Ureter (tissue), 1 donor: Measurements from ENCODE around the gene SULT4A1. TPM values are rescaled to one million over a fixed set of nuclear protein-coding genes. Genes with fewer than 3 reads are reported as not detected.

Experiments used
- DNase-seq: peaks from one replicate; pipeline ENCODE4 v3.0.0-alpha.2; 2020; ENCODE audit warnings: low spot score
- total RNA-seq: library from RNA; stranded (reverse); gene quantifications from one replicate; pipeline ENCODE4 v1.2.4, GENCODE V29; 2023
- donor health status: DM: yes; HTN: yes; CAD: no.

The SULT4A1 gene
- total RNA-seq, 1 donor from 2014 or later = 1.8 TPM

GRCh38 chr22:43812149-43812842 is 50.0 kb downstream of the SULT4A1 start, which contains the start of gene EFCAB6:
Gene EFCAB6, minus strand, starts transcription at chr22:43812305. Its CDS starts 29,987 bp downstream, at chr22:43782318.
- peak; percentile 95 for DNase-seq

- DNase-seq = no peak
These were observed 50.5 kb downstream of the SULT4A1 start for GRCh38 chr22:43811777-43812148.

GRCh38 chr22:43802897-43803495 is 59.3 kb downstream of the SULT4A1 start:
- no peak for DNase-seq

- DNase-seq = no peak
These were observed 61.3 kb downstream of the SULT4A1 start for GRCh38 chr22:43800970-43801369.

DNA sequence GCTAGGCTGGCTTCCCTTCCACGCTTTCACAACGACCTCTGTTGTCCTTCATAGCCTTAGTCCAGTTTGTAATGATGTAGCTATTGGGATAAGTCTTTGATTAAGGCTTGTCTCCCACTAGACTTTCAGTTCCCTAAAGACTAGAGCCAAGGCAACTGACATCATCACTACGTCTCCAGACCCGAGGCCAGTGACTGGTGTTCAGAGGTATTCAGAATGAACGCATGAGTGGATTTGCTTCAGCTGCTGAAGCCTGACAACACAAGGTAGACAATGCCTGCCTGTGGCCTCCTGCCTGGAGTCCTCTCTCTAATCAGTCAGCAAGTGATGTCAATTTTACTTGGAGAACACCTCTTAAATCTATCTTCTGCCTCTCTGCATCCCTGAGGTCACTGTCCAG is 63.8 kb downstream of the SULT4A1 start:
- DNase-seq = no peak

DNA sequence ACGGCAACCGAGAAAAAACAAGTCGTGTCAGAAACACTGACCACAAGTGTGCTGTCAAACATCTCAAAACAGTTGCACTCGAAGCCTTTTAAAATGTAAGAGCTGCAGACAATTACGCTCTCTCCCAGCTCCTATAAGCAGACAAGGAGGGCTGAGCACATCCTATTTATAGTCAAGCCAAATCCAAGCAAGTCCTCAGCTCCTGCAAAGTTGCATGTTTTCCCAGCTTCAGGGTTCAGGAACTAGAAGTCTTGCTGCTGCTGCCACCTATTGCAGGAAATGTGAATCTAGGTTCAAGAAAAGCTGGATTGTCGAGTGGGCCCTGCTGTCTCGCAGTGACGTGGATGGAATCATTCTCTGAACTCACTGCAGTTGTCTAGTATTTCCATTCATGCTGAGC is 65.7 kb downstream of the SULT4A1 start:
- no peak for DNase-seq

GRCh38 chr22:43795320-43795719 is 67.0 kb downstream of the SULT4A1 start:
- DNase-seq = no peak

DNA sequence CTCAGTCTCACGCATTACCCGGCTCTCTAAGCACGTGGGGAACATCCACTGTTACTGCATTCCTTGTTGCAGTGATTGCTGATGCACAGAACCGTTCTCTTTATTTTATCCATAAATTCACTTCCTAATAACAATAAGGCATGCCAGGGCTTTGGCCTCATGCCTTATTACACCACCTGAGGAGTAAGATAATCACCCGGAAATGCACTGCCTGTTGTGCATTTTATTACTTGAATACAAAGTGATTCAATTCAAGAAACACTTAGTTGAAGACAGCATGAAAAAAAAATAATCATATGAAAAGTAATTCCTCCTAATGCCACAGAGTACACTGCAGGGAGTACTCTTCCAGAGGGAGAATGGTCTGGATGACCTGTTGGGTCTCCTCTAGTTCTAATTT is 69.4 kb downstream of the SULT4A1 start:
- DNase-seq = no peak

DNA sequence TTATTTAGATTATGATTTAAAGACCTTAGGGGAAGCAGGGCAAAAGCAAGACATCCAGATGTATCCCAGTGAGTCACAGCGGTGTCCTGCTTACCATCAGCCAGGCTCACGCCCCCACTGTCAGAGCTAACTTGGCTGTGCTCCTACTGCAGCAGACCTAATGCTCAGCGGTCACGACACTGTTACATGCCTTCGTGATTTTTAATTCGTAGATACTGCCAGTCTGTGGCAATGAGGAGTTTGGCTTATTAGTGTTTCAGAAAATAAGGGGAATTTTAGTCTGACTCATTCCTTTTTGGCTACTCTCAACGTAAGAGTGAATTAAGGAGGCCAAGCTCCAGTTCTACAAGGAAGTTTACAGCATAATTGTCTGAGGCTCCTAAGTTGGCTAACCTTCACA is 72.9 kb downstream of the SULT4A1 start:
- no peak for DNase-seq

GRCh38 chr22:43783777-43784176 is 78.5 kb downstream of the SULT4A1 start:
- no peak for DNase-seq

DNA sequence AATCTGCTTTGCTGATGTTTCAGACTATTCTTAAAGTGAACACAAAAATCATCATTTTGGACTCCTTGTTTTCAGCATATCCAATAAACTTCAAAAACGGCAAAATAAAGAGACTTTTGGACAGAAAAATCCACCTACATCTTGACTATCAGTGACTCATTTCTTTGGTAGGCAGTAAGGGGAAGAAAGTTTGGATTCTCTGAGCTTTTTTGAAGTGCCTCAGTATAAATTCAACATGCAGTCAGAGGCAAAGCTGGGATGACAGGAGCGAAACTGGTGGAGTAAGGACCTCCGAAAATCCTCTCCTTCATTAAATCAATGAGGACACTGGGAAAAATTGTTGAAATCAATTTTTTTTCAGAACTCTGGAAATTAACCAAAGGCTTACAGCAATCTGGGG is 79.9 kb downstream of the SULT4A1 start:
- no peak for DNase-seq

DNA sequence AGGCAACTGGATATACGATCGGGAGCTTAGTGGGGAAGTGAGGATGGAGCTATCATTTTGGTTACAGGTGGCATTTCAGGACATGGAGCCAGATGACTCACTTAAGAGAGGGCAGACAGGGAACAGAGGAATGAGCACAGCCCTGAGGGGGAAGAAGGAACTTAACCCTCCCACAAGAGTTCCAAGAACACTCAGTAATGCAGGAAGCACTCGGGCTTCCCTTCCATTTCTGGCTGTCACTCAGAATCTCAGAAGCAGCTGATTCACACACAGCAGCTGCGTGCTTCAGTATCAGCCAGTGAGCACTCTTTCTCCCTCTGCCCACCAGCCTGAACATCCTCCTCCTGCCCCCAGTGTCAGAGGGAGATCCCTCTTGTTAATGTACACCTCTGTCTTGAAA is 85.0 kb downstream of the SULT4A1 start:
- DNase-seq = no peak

- DNase-seq = no peak
These were observed 86.1 kb downstream of the SULT4A1 start for GRCh38 chr22:43776081-43776670.

Other genes with a start within 250 kb of the SULT4A1 start
- 8.8 TPM for gene EFCAB6, start 50.2 kb downstream of the SULT4A1 start, total RNA-seq
- not detected for gene PNPLA5, start 29.5 kb upstream of the SULT4A1 start, total RNA-seq
- 0.75 TPM for gene PNPLA3, start 61.3 kb upstream of the SULT4A1 start, total RNA-seq
- 38.7 TPM for gene SAMM50, start 92.9 kb upstream of the SULT4A1 start, total RNA-seq
- gene PARVB, start 161.8 kb upstream of the SULT4A1 start, total RNA-seq = 24.4 TPM